ENCODE data around the gene PPFIBP1.
"Not testable (repeated sequence)": the region's sequence is repeated elsewhere in the genome, so short reads cannot be mapped to it uniquely, and the experiment has no call there.

The PPFIBP1 gene

GRCh38 chr12:27592548-27592947 lies 68.5 kb downstream of the PPFIBP1 start:
- DNase-seq (ENCODE audit: low spot score), result no peak

GRCh38 chr12:27593266-27593665 lies 69.3 kb downstream of the PPFIBP1 start:
- DNase-seq (ENCODE audit: low spot score), result no peak

- DNase-seq (ENCODE audit: low spot score), result peak; percentile 24
These were observed 71.2 kb downstream of the PPFIBP1 start for GRCh38 chr12:27595231-27595642.

- not testable (repeated sequence) for DNase-seq (ENCODE audit: low spot score)
These were observed 74.9 kb downstream of the PPFIBP1 start for GRCh38 chr12:27598866-27599265.

GRCh38 chr12:27601056-27601828 lies 77.2 kb downstream of the PPFIBP1 start:
- DNase-seq (ENCODE audit: low spot score), result not testable (repeated sequence)

GRCh38 chr12:27602516-27602915 lies 78.5 kb downstream of the PPFIBP1 start:
- no peak for DNase-seq (ENCODE audit: low spot score)

- no peak for DNase-seq (ENCODE audit: low spot score)
These were observed 80.4 kb downstream of the PPFIBP1 start for GRCh38 chr12:27604431-27604830.

- no peak for DNase-seq (ENCODE audit: low spot score)
These were observed 83.0 kb downstream of the PPFIBP1 start for GRCh38 chr12:27606986-27607385.

GRCh38 chr12:27607591-27607990 lies 83.6 kb downstream of the PPFIBP1 start:
- DNase-seq (ENCODE audit: low spot score), result no peak

- DNase-seq (ENCODE audit: low spot score), result no peak
These were observed 84.9 kb downstream of the PPFIBP1 start for GRCh38 chr12:27608890-27609289.

GRCh38 chr12:27610374-27610773 lies 86.4 kb downstream of the PPFIBP1 start:
- peak; percentile 23 for DNase-seq (ENCODE audit: low spot score)

- no peak for DNase-seq (ENCODE audit: low spot score)
These were observed 90.4 kb downstream of the PPFIBP1 start for GRCh38 chr12:27614386-27614785.

- no peak for DNase-seq (ENCODE audit: low spot score)
These were observed 90.9 kb downstream of the PPFIBP1 start for GRCh38 chr12:27614866-27615265.

- DNase-seq (ENCODE audit: low spot score), result no peak
These were observed 91.4 kb downstream of the PPFIBP1 start for GRCh38 chr12:27615331-27615891.

GRCh38 chr12:27616356-27617142 lies 92.5 kb downstream of the PPFIBP1 start:
- DNase-seq (ENCODE audit: low spot score), result no peak

- DNase-seq (ENCODE audit: low spot score), result no peak
These were observed 94.8 kb downstream of the PPFIBP1 start for GRCh38 chr12:27618836-27619235.

GRCh38 chr12:27619308-27619707 lies 95.3 kb downstream of the PPFIBP1 start:
- DNase-seq (ENCODE audit: low spot score), result no peak

- DNase-seq (ENCODE audit: low spot score), result no peak
These were observed 96.1 kb downstream of the PPFIBP1 start for GRCh38 chr12:27620121-27620520.

- DNase-seq (ENCODE audit: low spot score), result no peak
These were observed 98.6 kb downstream of the PPFIBP1 start for GRCh38 chr12:27622436-27623195.

GRCh38 chr12:27623645-27624044 lies 99.6 kb downstream of the PPFIBP1 start:
- no peak for DNase-seq (ENCODE audit: low spot score)

- DNase-seq (ENCODE audit: low spot score), result no peak
These were observed 100.6 kb downstream of the PPFIBP1 start for GRCh38 chr12:27624586-27624985.
